Parietal lobe (tissue), 1 donor: ENCODE results near the gene SF3B2. TPM values are rescaled to one million over a fixed set of nuclear protein-coding genes. Genes with fewer than 3 reads are reported as not detected.

ENCODE experiments used
- total RNA-seq: library from RNA; depleted of rRNA; stranded (reverse); fragments of >200 nt; gene quantifications from one replicate; pipeline ENCODE4 v1.2.3, GENCODE V29; 2014

The SF3B2 gene, protein sequence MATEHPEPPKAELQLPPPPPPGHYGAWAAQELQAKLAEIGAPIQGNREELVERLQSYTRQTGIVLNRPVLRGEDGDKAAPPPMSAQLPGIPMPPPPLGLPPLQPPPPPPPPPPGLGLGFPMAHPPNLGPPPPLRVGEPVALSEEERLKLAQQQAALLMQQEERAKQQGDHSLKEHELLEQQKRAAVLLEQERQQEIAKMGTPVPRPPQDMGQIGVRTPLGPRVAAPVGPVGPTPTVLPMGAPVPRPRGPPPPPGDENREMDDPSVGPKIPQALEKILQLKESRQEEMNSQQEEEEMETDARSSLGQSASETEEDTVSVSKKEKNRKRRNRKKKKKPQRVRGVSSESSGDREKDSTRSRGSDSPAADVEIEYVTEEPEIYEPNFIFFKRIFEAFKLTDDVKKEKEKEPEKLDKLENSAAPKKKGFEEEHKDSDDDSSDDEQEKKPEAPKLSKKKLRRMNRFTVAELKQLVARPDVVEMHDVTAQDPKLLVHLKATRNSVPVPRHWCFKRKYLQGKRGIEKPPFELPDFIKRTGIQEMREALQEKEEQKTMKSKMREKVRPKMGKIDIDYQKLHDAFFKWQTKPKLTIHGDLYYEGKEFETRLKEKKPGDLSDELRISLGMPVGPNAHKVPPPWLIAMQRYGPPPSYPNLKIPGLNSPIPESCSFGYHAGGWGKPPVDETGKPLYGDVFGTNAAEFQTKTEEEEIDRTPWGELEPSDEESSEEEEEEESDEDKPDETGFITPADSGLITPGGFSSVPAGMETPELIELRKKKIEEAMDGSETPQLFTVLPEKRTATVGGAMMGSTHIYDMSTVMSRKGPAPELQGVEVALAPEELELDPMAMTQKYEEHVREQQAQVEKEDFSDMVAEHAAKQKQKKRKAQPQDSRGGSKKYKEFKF
- total RNA-seq: 125 TPM

GRCh38 chr11:66051766-66052663 is at the start of gene SF3B2:
SF3B2 (plus strand) TSS chr11:66052364; CDS start chr11:66052385, 21 bp downstream.

GRCh38 chr11:66011785-66012303 is 40.3 kb upstream of the SF3B2 start, which contains the start of gene CST6:
CST6 (plus strand) TSS chr11:66012008; CDS start chr11:66012045, 37 bp downstream.

DNA sequence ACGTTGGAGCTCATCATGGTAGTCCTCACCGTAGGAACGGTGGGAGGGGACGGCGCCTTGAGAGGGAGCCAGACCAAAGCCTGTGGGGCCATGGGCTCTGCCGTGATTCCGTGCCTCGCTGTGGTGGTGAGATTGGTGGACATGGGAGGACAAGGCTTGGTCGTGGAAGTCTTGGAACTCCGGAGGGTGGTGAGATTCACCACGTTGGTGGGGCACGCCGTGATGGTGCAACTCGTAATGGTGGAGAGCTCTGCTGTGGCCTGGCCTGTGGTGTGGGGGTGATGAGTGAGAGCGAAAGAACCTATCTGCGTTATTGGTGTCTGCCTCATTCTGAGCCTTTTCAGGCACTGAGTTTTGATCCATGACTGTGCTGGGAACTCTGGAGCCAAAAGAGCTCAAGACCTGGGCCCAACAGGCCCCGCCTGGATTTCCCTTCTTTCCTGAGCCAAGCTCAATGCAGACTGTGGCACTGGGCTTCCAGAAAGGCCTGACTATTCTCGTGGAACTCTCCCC is 26.1 kb upstream of the SF3B2 start, which contains the start of gene CATSPER1:
CATSPER1 (minus strand) TSS at position 463 of the 513 bp plus-strand sequence; CDS start at position 363, 100 bp downstream.

DNA sequence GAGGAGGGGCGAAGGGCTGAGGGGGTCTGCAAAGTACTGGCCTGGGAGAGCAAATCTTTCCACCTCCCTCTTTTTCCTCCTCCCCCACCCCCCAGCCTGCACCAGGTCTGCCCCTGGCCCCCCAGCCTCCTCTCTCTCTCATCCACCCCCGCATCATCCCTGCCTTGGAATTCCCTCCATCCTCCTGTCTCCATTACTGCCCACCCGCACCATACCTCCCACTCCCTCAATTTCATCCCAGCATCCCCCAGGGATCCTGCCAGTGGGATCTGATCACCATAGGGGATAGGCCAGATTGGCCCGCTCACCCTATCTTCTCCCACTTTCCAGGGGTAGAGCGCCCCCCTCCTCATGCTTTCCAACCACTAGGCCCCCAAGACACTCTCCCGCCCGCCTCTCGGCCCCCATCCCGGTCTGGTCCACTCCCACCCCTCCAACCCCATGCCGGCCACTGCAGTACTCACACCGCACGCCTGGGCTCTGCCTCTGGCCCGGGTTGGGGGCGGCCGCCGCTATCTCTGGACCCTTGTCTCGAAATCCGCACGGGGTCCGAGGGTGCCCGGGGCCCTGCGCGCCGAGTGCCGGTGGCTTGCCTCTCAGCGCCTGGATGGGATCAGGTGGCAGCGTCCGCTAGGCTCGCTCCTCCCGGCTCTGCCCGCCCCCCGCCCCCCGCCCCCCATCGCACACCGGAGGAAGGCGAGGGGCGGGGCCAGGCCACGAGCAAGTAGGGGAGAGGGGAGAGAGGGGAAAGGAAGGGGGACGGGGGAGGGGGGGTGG is 3.4 kb upstream of the SF3B2 start, which contains the start of gene GAL3ST3:
GAL3ST3 (minus strand) TSS at position 615 of the 777 bp plus-strand sequence. CDS start 3,746 bp downstream, outside the sequence.

GRCh38 chr11:66069715-66070603 is 17.8 kb downstream of the SF3B2 start, which contains the start of gene PACS1:
PACS1 (plus strand) TSS chr11:66070272; CDS start chr11:66070487, 215 bp downstream.

Other genes starting within 250 kb of the SF3B2 start
- 20.7 TPM for gene SNX32, start 218.4 kb upstream of the SF3B2 start, total RNA-seq
- 647 TPM for gene CFL1, start 194.2 kb upstream of the SF3B2 start, total RNA-seq
- 70.4 TPM for gene MUS81, start 191.9 kb upstream of the SF3B2 start, total RNA-seq
- gene EFEMP2, start 179.6 kb upstream of the SF3B2 start, total RNA-seq: 18.8 TPM
- not detected for gene CTSW, start 172.5 kb upstream of the SF3B2 start, total RNA-seq
- gene FIBP, start 163.9 kb upstream of the SF3B2 start, total RNA-seq: 121 TPM
- 9.1 TPM for gene CCDC85B, start 161.7 kb upstream of the SF3B2 start, total RNA-seq
- not detected for gene FOSL1, start 152.0 kb upstream of the SF3B2 start, total RNA-seq
- 11.6 TPM for gene C11orf68, start 133.3 kb upstream of the SF3B2 start, total RNA-seq
- 61.7 TPM for gene DRAP1, start 132.9 kb upstream of the SF3B2 start, total RNA-seq
- gene TSGA10IP, start 106.9 kb upstream of the SF3B2 start, total RNA-seq: not detected
- gene SART1, start 90.6 kb upstream of the SF3B2 start, total RNA-seq: 41.9 TPM
- 33.5 TPM for gene EIF1AD, start 50.2 kb upstream of the SF3B2 start, total RNA-seq
- 16.9 TPM for gene BANF1, start 49.9 kb upstream of the SF3B2 start, total RNA-seq
- gene CST6, start 40.4 kb upstream of the SF3B2 start, total RNA-seq: not detected
- gene CATSPER1, start 25.9 kb upstream of the SF3B2 start, total RNA-seq: not detected
- gene GAL3ST3, start 3.2 kb upstream of the SF3B2 start, total RNA-seq: 17.2 TPM
- gene PACS1, start 17.9 kb downstream of the SF3B2 start, total RNA-seq: 101 TPM
- 56.7 TPM for gene KLC2, start 205.3 kb downstream of the SF3B2 start, total RNA-seq
- gene RAB1B, start 216.3 kb downstream of the SF3B2 start, total RNA-seq: 41.0 TPM
- 79.2 TPM for gene CNIH2, start 225.8 kb downstream of the SF3B2 start, total RNA-seq
- gene YIF1A, start 236.8 kb downstream of the SF3B2 start, total RNA-seq: 28.8 TPM
- 9.7 TPM for gene TMEM151A, start 239.5 kb downstream of the SF3B2 start, total RNA-seq